ENCODE measurements around the gene RCBTB2.

- no peak for TF ChIP-seq TRIM28 (IDR thresholded peaks at IDR 0.05; ENCODE audit: borderline replicate concordance, low read length)
- TF ChIP-seq, protein P1, sequence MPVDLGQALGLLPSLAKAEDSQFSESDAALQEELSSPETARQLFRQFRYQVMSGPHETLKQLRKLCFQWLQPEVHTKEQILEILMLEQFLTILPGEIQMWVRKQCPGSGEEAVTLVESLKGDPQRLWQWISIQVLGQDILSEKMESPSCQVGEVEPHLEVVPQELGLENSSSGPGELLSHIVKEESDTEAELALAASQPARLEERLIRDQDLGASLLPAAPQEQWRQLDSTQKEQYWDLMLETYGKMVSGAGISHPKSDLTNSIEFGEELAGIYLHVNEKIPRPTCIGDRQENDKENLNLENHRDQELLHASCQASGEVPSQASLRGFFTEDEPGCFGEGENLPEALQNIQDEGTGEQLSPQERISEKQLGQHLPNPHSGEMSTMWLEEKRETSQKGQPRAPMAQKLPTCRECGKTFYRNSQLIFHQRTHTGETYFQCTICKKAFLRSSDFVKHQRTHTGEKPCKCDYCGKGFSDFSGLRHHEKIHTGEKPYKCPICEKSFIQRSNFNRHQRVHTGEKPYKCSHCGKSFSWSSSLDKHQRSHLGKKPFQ (tag by site-specific recombination; IDR thresholded peaks at IDR 0.05): no peak
- TF ChIP-seq CTCF (tag by site-specific recombination; IDR thresholded peaks at IDR 0.05): no peak
- no peak for TF ChIP-seq ZBTB7A (tag by site-specific recombination; IDR thresholded peaks at IDR 0.05; ENCODE audit: low read depth)
- TF ChIP-seq, protein P2, sequence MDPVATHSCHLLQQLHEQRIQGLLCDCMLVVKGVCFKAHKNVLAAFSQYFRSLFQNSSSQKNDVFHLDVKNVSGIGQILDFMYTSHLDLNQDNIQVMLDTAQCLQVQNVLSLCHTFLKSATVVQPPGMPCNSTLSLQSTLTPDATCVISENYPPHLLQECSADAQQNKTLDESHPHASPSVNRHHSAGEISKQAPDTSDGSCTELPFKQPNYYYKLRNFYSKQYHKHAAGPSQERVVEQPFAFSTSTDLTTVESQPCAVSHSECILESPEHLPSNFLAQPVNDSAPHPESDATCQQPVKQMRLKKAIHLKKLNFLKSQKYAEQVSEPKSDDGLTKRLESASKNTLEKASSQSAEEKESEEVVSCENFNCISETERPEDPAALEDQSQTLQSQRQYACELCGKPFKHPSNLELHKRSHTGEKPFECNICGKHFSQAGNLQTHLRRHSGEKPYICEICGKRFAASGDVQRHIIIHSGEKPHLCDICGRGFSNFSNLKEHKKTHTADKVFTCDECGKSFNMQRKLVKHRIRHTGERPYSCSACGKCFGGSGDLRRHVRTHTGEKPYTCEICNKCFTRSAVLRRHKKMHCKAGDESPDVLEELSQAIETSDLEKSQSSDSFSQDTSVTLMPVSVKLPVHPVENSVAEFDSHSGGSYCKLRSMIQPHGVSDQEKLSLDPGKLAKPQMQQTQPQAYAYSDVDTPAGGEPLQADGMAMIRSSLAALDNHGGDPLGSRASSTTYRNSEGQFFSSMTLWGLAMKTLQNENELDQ (tag by site-specific recombination; IDR thresholded peaks at IDR 0.05; ENCODE audit: low read depth): no peak
- no peak for TF ChIP-seq ZFP41 (tag by site-specific recombination; IDR thresholded peaks at IDR 0.05; ENCODE audit: borderline replicate concordance)
- no peak for TF ChIP-seq YY2 (tag by site-specific recombination; IDR thresholded peaks at IDR 0.05)
Measured at GRCh38 chr13:48570216-48570828, 37.4 kb upstream of the RCBTB2 start.
